HG02981 (cell line): ENCODE measurements around the gene ANAPC13.
A peak's percentile ranks its signal among the peaks of the same experiment; 100 is the strongest.

Experiments used
- ATAC-seq: cut with Tn5 transposase; IDR thresholded peaks from one replicate; pipeline ENCODE4 v1.9.1; 2021; ENCODE audit warnings: mild to moderate bottlenecking, moderate library complexity; ENCODE audit not compliant: unreplicated experiment

Gene ANAPC13

DNA sequence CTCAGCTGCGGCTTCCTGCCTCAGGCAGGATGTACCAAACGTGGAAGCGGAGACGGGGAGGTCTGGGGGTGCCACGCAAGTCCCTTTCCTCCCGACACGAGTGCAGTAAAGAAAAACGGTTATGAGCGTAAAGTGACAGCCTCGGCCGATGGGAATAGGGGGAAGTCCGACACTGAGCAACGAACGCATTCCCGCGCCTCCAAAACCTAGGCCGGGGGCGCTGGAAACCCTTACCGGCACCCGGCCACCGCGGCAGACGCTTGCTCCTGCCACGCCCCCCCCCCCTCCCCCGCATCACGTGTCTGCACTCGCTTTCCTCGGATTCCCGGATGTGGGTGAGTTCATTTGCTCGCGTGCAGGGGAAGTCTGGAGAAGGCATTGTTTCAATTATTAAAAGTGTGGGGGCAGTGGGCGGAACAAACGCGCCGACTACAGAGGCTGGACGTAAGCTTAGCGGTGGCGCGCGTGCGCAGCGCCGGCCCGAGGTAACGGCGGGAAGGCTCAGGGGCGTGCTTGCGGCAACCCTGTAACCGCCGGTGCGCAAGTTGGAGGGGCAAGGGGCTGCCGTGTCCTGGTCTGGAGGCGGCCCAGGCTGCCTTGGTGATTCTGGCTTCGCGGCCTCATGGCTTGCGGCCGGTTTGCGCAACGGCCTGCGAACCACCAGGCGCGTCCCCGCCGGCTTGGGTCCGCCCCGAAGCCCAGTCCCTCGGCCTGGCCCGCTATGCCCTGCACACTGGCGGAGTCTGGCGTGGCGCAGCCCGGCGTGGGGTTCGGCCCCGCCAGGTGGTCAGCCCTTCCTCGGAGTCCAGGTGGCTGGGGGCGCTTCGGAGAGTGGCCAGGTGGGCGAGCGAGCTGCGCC lies at the start of gene ANAPC13, which contains the start of gene CEP63:
ANAPC13 (minus strand) TSS at position 268 of the 859 bp plus-strand sequence. CDS start 3,081 bp downstream, outside the sequence.
CEP63 (plus strand) TSS at position 340 of the 859 bp plus-strand sequence. CDS start 9,264 bp downstream, outside the sequence.
- peak; percentile 74 for ATAC-seq

GRCh38 chr3:134535186-134535970 lies 49.6 kb upstream of the ANAPC13 start:
- ATAC-seq = no peak

DNA sequence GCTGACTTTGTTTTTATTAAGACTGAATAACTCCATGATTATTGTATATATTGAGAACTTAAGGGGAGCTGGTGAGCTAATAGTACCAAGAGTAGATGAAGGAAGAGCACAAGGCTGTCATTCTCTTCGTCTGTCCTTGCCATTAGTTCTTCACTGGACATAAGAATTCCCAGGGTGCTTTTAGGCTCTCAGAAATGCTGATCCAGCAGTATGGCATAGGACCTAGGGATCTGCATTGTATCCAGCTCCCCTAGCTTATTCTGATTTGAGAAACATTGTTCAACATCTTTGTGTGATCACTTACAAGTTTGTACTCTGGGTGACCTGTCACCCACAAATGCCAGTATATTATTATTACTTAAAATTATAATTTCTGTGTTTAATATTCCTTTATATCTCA lies 47.7 kb upstream of the ANAPC13 start:
- ATAC-seq = no peak

- ATAC-seq = no peak
Observed at GRCh38 chr3:134527538-134528186, 41.9 kb upstream of the ANAPC13 start.

- no peak for ATAC-seq
Observed at GRCh38 chr3:134527037-134527436, 41.3 kb upstream of the ANAPC13 start.

DNA sequence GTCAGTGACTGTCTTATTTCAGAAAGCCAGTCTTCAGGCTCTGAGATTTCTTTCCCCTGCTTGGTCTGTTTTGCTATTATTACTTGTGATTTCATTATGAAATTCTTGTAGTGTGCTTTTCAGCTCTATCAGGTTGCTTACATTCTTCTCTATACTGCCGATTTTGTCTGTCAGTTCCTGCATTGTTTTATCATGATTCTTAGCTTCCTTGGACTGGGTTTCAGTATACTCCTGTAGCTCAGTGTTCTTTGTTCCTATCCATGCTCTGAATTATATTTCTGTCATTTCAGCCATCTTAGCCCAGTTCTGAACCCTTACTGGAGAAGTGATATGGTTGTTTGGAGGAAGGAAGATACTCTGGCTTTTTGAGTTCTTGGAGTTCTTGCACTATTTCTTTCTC lies 40.5 kb upstream of the ANAPC13 start:
- no peak for ATAC-seq

GRCh38 chr3:134525293-134525692 lies 39.5 kb upstream of the ANAPC13 start:
- ATAC-seq = no peak

GRCh38 chr3:134522541-134522940 lies 36.8 kb upstream of the ANAPC13 start:
- no peak for ATAC-seq

DNA sequence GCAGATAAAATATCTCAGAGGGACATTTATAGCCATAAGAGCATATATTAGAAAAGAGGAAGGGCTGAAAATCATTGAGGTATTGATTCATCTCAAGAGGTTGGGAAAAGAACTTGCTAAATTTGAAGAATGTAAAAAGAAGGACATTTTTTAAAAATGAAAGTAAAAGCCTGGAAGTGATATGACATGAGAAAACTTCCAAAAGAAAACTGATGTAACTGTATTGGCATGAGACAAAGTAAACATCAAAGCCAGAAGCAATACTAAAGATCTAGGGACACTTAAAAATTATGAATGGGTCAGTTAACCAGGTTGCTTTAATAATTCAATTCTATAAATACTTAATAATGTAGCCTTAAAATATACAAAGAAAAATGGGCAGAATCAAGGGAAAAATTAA lies 32.0 kb upstream of the ANAPC13 start:
- ATAC-seq = no peak

DNA sequence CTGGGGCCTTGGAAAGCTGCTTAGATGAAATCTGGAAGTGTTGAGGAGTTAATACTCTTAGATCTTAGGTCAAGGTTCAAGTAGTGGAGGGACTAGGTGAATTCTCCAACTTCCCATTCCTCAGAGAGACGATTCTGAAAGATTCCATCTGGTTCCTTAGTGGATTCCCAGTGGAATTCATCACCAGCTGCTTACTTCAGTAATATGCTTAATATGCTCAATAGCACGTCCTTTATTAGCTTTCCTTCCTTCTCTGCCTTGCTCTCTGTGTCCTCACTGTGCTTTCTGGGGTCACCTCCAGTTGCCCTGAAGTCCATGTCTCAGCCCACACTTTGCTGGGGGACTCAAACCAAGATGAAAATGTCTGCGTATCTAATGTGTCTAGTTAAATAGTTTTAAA lies 31.1 kb upstream of the ANAPC13 start:
- no peak for ATAC-seq

DNA sequence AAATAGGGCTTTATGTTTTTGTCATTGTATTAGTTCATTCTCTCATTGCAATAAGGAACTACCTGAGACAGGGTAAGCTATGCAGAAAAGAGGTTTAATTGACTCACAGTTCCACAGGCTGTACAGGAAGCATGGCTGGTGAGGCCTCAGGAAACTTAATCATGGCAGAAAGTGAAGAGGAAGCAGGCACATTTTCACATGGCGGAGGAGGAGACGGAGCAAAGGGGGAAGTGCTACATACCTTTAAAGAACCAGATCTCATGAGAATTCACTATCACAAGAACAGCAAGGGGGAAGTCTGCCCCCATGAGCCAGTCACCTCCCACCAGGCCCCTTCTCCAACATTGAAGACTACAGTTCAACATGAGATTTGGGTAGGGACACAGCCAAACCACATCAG lies 25.7 kb upstream of the ANAPC13 start:
- no peak for ATAC-seq

DNA sequence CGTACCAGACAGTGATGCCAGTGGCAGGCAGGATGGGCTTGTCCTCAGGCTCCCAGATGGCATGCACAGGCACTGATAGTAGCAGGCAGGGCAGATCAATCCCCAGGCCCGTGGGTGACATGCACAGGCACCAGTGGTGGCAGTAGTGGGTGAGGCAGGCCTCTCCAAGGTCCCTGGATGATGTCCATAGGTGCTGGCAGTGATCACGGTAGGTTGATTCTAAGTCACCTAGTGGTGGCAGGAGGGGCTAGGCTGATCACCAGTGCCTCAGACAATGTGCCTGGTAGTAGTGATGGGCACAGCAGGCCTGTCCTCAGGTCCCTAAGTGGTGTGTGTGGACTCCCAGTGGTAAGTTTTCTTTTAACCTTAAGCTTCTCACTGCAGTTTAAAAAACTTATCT lies 19.7 kb upstream of the ANAPC13 start:
- ATAC-seq = no peak

GRCh38 chr3:134504132-134504531 lies 18.3 kb upstream of the ANAPC13 start:
- ATAC-seq = no peak

- ATAC-seq = no peak
Observed at GRCh38 chr3:134503266-134503665, 17.5 kb upstream of the ANAPC13 start.

- no peak for ATAC-seq
Observed at GRCh38 chr3:134496471-134497071, 10.8 kb upstream of the ANAPC13 start.

DNA sequence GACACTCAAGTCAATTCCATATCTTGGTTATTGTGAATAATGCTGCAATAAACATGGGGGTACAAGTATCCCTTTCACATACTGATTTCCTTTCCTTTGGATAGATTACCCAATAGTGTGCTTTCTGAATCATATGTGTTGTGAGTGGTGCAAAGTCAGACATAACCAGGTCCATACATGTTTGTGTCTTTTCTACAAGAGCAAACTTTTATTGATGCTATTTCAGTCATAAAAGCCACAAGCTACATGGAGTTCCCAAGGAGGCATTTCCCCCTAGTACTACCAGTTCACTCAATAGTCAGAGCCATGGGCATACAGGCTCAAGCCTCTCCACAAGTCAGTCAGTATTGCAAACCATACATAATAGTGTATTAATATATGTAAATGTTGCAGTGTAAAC lies 10.2 kb upstream of the ANAPC13 start:
- ATAC-seq = no peak

- ATAC-seq = no peak
Observed at GRCh38 chr3:134494495-134494894, 8.7 kb upstream of the ANAPC13 start.

DNA sequence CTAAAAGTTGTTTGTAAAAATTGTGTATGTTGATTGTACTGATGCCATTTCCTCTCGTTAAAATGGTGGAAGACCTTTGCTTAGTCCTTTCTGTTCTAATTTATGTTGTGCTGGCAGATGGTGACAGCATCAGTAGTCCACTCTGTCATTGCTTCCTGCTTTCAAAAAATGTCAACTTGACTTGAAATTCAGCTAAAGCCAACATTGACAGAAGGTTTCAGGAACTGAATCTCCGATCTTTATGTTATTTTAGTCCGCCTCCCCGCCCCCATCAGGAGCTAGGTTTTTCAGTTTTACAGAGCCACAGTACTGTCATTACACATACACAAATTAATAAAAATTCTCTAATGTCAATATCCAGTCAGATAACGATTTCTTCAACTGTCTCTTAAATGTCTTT lies 1.6 kb upstream of the ANAPC13 start:
- ATAC-seq = no peak

DNA sequence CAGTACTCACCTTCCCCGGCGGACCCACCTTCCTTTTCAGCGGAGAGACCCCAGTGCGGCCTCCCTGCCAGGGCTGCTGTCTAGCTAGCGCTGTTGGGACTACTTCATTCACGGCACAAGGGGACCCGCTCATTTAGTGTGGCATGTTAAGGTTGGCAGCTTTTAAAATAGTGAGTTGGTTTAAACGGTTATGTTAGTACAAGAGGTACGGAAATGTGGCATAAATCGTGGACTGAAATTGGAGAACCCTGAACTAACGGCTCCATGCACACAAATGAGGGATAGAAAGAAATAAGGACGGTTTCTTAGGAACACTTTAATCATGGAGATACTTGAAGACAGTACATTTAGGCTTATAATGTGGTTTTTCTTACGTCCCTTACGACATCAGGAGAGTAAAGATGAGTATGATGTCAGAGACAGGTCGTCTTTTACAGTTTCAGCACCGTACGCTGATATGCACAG lies 824 bp upstream of the ANAPC13 start:
- peak; percentile 16 for ATAC-seq

DNA sequence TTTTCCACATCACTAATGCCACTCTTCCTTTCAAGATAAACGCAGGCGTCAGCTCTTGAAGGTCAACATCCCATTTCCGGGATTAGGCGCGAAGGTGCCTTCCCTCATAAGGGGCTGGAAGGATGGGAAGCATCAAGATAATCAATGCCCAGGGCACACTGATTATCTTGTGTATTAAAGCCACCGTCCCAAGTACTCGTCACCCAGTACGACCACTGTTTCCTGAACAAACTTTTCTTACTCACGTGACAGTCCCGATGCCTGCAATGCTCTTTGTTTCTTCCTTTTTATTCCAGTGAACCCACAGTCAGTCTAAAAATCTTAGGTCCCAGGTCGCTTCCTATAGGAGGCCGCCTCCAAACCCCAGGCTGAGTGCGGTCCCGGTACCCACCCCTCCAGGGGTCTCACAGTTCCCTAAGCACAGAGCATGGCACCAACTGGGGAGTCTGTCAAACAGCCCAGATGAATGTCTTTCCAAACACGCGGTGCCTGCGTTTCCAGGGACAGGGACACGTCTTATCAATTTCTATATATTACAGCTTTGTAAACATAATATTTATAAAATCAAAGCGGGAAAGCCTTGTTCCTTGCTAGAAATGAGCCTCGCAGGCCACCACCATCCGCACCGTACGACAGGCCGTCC lies 589 bp downstream of the ANAPC13 start:
- peak; percentile 12 for ATAC-seq
